Renal cortex interstitium (tissue), 15 donors: ENCODE data around the gene ZBTB48. TPM values are rescaled to one million over a fixed set of nuclear protein-coding genes. Genes with fewer than 3 reads are reported as not detected.
"Not testable (repeated sequence)": the region's sequence is repeated elsewhere in the genome, so short reads cannot be mapped to it uniquely, and the experiment has no call there.

Source experiments
- DNase-seq, 11 donors: peaks; one replicate each; pipeline ENCODE4 v3.0.0-alpha.2; 2013; ENCODE audit warnings: low read depth in 9 of 11, low spot score in 4 of 11; ENCODE audit errors: extremely low read depth in 1 of 11
- long read RNA-seq, 16 experiments: transcript quantifications; one replicate each; lab custom pipeline, GENCODE V29; 2026
- polyA plus RNA-seq, 3 donors: library from polyadenylated mRNA; unstranded; fragments of 120-200 nt; gene quantifications; one replicate each; pipeline ENCODE4 v1.2.1, GENCODE V29; 2013; ENCODE audit not compliant: insufficient read length in 3 of 3

ZBTB48 gene
- polyA plus RNA-seq = 10 to 100 TPM; 26.0 to 40.0 (median 34.0) TPM
- long read RNA-seq, donor 1, partial matches to known transcripts = 0 of 2 reads
- long read RNA-seq, donor 1, other reads (novel, unspliced or antisense) = 0 of 2 reads
- long read RNA-seq, donor 2, partial matches to known transcripts = 0 of 5 reads
- long read RNA-seq, donor 2, other reads (novel, unspliced or antisense) = 0 of 5 reads
- long read RNA-seq, donor 3, partial matches to known transcripts = 0 of 3 reads
- long read RNA-seq, donor 3, other reads (novel, unspliced or antisense) = 0 of 3 reads
- long read RNA-seq, donor 4, partial matches to known transcripts = 0 of 3 reads
- long read RNA-seq, donor 4, other reads (novel, unspliced or antisense) = 0 of 3 reads
- long read RNA-seq, donor 5 = 0 reads
- long read RNA-seq, donor 6, partial matches to known transcripts = 0 of 2 reads
- long read RNA-seq, donor 6, other reads (novel, unspliced or antisense) = 0 of 2 reads
- long read RNA-seq, donor 7, partial matches to known transcripts = 0 of 3 reads
- long read RNA-seq, donor 7, other reads (novel, unspliced or antisense) = 0 of 3 reads
- long read RNA-seq, donor 8, partial matches to known transcripts = 5 of 10 reads
- long read RNA-seq, donor 8, other reads (novel, unspliced or antisense) = 0 of 10 reads
- long read RNA-seq, donor 9 = 0 reads
- long read RNA-seq, donor 10, partial matches to known transcripts = 0 of 3 reads
- long read RNA-seq, donor 10, other reads (novel, unspliced or antisense) = 0 of 3 reads
- long read RNA-seq, donor 11, partial matches to known transcripts = 0 of 3 reads
- long read RNA-seq, donor 11, other reads (novel, unspliced or antisense) = 0 of 3 reads
- long read RNA-seq, donor 12 = 0 reads
- long read RNA-seq, donor 13, partial matches to known transcripts = 0 of 6 reads
- long read RNA-seq, donor 13, other reads (novel, unspliced or antisense) = 0 of 6 reads
- long read RNA-seq, donor 14, partial matches to known transcripts = 0 of 1 reads
- long read RNA-seq, donor 14, other reads (novel, unspliced or antisense) = 0 of 1 reads
- long read RNA-seq, donor 15 = 0 reads
- long read RNA-seq, donor 16, partial matches to known transcripts = 6 of 15 reads
- long read RNA-seq, donor 16, other reads (novel, unspliced or antisense) = 5 of 15 reads

- peak; percentile 95 to 99 (median 97) for DNase-seq
These were observed at the start of gene ZBTB48 for GRCh38 chr1:6579374-6580118. ZBTB48 (plus strand) TSS chr1:6579994; CDS start chr1:6580610, 616 bp downstream.

DNA sequence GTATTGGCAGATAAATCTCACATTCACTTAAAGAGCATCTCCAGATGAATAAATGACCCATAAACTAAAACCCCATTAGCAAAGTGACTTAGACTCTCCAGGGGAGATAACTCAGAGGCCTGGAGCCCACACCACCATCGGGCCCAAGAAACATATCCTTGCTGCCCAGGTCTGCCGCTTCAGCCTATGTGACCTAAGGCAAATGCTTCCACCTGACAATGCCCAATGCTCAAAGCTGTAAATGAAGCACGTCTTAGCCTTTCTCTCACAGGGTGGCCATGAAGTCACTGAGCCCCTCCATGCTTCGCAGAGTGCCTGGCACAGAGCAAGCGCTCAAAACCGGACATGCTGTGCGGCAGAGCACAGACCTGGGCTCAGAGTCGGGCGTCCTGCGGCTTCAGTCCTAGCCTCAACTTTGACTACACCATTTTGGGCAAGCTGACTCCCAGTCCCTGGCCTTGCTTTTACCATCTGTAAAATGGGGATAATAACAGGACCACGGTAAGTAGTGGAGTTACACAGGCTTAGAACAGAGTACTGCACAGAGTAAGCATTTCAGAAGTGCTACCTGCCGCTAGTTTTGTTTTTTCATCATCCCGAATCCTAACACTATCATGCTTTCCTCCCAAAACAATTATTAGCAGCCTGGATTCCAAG lies 49.2 kb upstream of the ZBTB48 start:
- no peak for DNase-seq

- no peak for DNase-seq
These were observed 47.8 kb upstream of the ZBTB48 start for GRCh38 chr1:6531996-6532395.

DNA sequence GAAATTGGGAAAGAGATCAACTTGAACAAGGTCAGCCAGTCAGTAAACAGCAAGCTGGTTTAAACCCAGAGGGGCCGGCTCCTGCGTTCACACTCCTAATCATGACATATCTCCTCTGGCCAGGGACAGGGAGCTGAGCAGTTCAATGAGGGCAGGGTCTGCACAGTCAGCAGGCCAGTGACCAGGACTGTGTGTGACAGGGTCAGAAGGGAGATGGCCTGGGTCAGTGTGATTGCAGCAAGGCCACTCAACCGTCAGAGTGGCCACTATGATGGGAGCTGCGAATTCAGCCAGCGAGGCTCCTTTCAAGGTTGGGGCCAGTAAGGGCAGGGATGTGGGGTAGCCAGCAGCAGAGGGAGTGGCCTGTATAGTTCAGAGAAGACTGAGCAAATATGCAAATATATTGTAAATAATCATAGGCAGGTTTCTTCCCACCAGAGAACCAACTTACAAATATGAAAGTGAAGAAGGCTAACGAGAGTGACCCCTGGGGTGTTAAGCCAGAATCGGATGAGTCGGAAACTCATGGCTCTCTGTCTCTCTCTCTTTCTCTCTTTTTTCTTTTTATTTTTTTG lies 45.5 kb upstream of the ZBTB48 start:
- DNase-seq = no peak

DNA sequence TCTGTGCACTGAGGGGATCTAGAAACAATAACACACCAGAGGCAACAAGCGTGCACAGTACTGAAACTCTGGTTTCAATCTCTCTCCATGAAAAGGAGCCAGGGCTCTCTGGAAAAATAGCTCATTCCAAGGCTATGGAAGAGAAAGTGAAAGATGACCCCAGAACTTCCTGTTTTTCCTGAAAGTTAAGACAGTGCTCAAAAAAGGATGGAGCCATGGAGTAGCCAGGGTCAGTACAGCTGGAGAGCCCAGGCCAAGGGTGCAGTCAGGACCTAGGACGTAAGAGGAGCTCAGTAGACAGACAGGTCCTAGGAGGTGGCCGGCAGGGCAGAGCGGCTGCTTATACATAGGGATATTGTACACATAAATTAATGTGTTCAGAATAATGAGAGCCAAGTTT lies 44.6 kb upstream of the ZBTB48 start:
- DNase-seq = no peak

DNA sequence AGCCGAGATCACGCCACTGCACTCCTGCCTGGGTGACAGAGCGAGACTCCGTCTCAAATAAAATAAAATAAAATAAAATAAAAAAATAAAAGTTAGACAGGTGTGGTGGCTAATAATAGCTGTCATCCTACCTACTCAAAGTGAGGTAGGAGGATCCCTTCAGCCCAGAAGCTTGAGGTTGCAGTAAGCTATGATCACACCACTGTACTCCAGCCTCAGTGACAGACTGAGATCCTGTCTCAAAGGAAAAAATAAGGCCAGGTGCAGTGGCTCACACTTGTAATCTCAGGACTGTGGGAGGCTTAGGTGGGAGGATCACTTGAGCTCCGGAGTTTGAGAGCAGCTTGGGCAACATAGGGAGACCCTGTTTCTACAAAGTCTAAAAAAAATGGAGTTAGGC lies 43.5 kb upstream of the ZBTB48 start:
- DNase-seq = no peak

GRCh38 chr1:6538956-6539355 lies 40.8 kb upstream of the ZBTB48 start:
- no peak for DNase-seq

DNA sequence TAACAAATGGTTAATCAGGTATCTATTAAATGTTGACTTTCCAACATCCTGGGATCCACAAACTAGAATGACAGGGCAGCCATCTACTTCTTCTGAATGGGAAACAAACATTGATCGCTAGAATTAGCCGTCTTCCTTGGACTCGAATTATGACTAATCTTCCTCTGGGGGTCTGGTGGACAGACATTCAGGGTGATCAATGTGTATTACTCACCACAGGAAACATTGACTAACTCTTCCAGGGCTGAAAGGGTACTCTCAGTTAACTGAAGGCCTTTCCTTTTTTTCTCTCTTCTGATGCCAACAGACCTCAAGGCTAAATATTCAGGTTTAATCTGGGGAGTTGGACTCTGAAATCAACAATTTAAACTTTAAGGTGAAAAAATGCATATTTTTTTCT lies 35.0 kb upstream of the ZBTB48 start:
- no peak for DNase-seq

DNA sequence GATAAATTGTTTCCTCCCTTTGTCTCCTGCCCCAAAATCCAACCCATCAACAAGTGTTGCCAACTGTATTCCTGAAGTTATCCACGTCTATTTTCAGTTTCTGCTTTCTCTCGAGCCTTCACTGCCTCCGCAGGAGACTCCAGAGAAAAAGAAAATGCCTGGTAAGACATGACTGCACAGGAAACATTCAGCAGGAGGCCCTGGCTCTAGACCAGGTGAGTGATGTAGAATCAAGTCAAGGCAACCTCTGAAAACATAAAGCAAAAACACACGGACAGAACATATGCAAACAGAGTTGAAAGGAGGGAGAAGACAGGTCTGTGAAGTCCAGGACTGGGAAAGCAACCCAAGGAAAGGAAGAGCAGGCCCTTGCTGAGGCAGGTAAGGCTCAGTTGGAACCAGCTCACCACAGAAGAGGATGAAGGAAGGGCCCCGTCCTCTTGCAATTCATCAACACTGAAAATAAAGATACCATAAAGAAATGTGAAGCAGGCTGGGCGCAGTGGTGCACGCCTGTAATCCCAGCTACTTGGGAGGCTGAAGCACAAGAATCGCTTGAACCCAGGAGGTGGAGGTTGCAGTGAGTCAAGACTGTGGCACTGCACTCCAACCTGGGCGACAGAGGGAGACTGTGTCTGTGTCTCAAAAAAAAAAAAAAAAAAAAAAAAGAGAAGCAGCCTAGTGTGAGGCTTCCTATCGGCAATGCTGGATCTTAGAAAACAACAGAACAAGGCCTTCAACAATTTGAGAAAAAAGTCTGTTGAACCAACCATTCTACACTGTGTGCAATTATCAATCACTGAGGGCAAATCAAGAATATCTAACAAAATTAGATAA lies 34.3 kb upstream of the ZBTB48 start:
- DNase-seq = no peak

- DNase-seq = no peak
These were observed 33.5 kb upstream of the ZBTB48 start for GRCh38 chr1:6546326-6546725.

DNA sequence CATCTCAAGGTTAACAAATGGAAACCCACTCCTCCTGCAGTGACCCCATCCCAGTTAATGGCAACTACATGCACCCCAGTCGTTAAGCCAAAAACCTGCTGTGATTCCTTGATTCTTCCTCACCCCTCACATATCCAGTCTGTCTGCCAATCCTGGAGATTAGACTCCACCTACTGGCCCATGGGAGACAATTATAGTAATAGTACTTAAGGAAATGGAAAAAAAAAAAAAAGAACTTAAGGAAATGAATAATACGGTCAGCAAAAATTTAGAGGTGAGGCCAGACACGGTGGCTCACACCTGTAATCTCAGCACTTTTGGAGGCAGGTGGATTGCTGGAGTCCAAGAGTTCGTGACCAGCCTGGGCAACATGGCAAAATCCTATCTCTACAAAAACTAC lies 32.5 kb upstream of the ZBTB48 start:
- DNase-seq = no peak

DNA sequence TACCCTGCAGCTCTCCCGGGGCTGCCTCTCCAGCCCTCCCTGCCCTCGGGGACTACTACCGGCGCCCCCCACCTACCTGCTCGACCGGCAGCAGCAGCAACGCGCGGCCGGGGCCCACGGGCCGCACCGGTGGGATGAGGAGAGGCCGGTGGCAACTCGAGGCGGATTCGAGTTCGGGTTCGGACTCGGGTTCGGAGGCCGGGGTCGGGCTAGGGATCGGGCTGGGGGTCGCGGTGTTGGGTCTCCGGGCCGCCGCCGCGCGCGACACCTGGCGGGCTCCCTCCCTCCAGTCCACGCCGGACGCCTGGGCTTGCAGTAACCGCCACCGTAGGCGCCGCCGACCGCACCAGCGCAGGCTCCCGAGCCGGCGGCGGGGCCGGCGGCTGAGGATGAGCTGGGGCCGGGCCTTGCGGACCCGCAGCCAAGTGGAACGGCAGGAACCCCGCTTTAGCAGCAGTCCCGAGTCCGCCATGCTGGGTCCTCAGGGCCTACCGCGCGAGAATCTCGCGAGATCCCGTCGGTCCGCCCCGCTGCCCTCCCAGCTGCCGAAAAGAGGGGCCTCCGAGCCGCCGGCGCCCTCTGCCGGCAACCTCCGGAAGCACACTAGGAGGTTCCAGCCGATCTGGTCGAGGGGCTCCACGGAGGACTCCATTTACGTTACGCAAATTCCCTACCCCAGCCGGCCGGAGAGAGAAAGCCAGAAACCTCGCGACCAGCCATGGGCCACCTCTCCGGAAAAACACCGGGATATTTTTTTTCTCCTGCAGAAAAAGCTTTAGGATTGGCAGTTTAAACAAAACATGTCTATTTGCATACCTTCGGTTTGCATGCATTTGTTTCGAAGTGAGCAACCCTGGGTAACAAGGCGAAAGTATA lies 25.5 kb upstream of the ZBTB48 start, which contains the start of gene NOL9:
NOL9 (minus strand) TSS at position 483 of the 876 bp plus-strand sequence; CDS start at position 472, 11 bp downstream.
- peak; percentile 84 to 93 (median 90) for DNase-seq

- no peak for DNase-seq
These were observed 24.7 kb upstream of the ZBTB48 start, which contains the start of gene TAS1R1 for GRCh38 chr1:6554907-6555778. TAS1R1 (plus strand) TSS chr1:6555307; CDS start chr1:6555374, 67 bp downstream.

DNA sequence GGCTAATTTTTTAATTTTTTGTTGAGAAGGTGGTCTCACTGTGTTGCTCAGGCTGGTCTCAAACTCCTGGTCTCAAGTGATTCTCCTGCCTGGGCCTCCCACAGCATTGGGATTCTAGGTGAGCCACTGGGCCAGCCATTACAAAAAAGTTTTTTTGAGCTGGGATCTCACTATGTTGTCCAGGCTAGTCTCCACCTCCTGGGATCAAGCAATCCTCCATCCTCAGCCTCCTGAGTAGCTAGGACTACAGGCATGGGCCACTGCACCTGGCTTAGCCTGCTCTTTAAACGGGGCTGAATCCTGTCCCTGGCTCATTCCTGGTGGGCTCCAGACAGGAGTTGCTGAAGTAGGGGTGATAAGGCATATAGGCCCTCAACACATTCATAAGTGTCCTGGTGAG lies 22.2 kb upstream of the ZBTB48 start:
- DNase-seq = no peak

DNA sequence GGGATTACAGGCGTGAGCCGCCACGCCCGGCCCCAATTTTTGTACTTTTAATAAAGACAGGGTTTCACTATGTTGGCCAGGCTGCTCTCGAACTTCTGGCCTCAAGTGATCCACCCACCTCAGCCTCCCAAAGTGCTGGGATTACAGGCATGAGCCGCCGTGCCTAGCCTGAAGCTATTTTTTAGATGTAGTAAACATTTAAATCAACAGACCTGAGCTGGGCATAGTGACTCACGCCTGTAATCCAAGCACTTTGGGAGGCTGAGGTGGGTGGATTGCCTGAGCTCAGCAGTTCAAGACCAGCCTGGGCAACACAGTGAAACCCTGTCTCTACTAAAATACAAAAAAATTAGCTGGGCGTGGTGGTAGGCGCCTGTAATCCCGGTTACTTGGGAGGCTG lies 20.6 kb upstream of the ZBTB48 start:
- not testable (repeated sequence) for DNase-seq
